Epithelial cell of proximal tubule (primary cell): ENCODE measurements around the gene SF3A2. TPM values are rescaled to one million over a fixed set of nuclear protein-coding genes. Genes with fewer than 3 reads are reported as not detected.

ENCODE experiments used
- DNase-seq: peaks from one replicate; pipeline ENCODE4 v3.0.0-alpha.2; 2011; ENCODE audit warnings: low read depth
- H3K4me3 ChIP-seq: 2 replicates; pipeline ENCODE4 v1.5.1; 2011; ENCODE audit warnings: low read depth, mild to moderate bottlenecking, low read length
- total RNA-seq: library from RNA; depleted of rRNA; stranded (reverse); fragments of >200 nt; gene quantifications from 2 replicates; pipeline ENCODE4 v1.2.3, GENCODE V29; 2015
- TF ChIP-seq, protein P1 (sequence below): conservative IDR thresholded peaks from 2 replicates; pipeline ENCODE4 v1.5.1; 2012; ENCODE audit warnings: low read depth, mild to moderate bottlenecking, low read length

Gene SF3A2
- total RNA-seq, 1 donor from 2014 or later: 51.7 TPM

GRCh38 chr19:2240881-2241760, 4.5 kb downstream of the SF3A2 start:
- no peak for DNase-seq
- TF ChIP-seq, protein P1, sequence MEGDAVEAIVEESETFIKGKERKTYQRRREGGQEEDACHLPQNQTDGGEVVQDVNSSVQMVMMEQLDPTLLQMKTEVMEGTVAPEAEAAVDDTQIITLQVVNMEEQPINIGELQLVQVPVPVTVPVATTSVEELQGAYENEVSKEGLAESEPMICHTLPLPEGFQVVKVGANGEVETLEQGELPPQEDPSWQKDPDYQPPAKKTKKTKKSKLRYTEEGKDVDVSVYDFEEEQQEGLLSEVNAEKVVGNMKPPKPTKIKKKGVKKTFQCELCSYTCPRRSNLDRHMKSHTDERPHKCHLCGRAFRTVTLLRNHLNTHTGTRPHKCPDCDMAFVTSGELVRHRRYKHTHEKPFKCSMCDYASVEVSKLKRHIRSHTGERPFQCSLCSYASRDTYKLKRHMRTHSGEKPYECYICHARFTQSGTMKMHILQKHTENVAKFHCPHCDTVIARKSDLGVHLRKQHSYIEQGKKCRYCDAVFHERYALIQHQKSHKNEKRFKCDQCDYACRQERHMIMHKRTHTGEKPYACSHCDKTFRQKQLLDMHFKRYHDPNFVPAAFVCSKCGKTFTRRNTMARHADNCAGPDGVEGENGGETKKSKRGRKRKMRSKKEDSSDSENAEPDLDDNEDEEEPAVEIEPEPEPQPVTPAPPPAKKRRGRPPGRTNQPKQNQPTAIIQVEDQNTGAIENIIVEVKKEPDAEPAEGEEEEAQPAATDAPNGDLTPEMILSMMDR: no peak
- no peak overlapping the region for H3K4me3 ChIP-seq

GRCh38 chr19:2242092-2242537, 5.5 kb downstream of the SF3A2 start:
- no peak overlapping the region for H3K4me3 ChIP-seq
- TF ChIP-seq, protein P1: no peak
- DNase-seq: no peak

- TF ChIP-seq, protein P1: no peak
- DNase-seq: no peak
- H3K4me3 ChIP-seq: no peak overlapping the region
Observed at GRCh38 chr19:2242816-2243215, 6.2 kb downstream of the SF3A2 start.

GRCh38 chr19:2243274-2244124, 6.9 kb downstream of the SF3A2 start:
- DNase-seq: no peak
- no peak overlapping the region for H3K4me3 ChIP-seq
- TF ChIP-seq, protein P1: no peak

DNA sequence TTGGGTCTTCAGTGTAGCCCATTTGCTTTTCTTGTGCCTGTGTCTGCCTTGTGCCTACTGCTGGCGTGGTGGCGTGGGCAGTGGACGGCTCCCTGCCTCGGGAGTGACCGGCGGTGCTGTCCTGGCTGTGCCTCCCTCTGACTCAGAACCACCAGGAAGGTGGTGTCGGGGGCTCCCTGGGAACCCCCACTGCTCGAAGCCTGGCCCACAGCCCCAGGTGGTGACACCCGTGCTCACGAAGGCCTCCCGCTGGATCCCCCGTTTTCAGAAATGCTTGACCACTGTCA, 7.4 kb downstream of the SF3A2 start:
- no peak overlapping the region for H3K4me3 ChIP-seq
- TF ChIP-seq, protein P1: no peak
- no peak for DNase-seq

DNA sequence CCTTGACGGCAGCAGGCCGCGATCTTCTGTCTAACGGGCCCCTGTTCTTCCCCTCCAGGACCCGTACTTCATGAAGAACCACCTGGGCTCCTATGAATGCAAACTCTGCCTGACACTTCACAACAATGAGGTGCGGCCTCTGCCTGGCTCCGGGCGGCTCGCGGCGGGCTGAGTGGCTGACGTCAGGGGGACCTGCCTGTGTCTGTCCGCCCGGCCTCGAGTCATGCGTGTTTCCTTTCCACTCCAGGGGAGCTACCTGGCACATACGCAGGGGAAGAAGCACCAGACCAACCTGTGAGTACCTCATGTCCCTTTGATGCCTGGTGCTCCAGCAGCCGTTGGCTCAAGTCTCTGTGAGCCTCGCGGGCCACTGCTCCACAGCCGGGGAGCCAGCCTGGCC, 7.9 kb downstream of the SF3A2 start:
- TF ChIP-seq, protein P1: no peak
- no peak overlapping the region for H3K4me3 ChIP-seq
- DNase-seq: no peak
